K562 (cell line): ENCODE data around the gene RIPPLY3. TPM values are rescaled to one million over a fixed set of nuclear protein-coding genes. Genes with fewer than 3 reads are reported as not detected.

Experiments used
- CSDE1 ChIP-seq, 2 experiments: fragments of 450-650 bp; IDR thresholded peaks; 2 replicates each; pipeline ENCODE4 v1.6.1; 2016; ENCODE audit warnings: mild to moderate bottlenecking in 1 of 2
- ESRRA ChIP-seq: fragments of 450-650 bp; IDR thresholded peaks from 2 replicates; pipeline ENCODE4 v1.6.1; 2014; ENCODE audit warnings: low read depth, mild to moderate bottlenecking, moderate library complexity, borderline replicate concordance
- PHB2 ChIP-seq: fragments of 450-650 bp; IDR thresholded peaks from 2 replicates; pipeline ENCODE4 v1.6.1; 2017; ENCODE audit warnings: low read depth
- PHTF2 ChIP-seq: fragments of 250-450 bp; sonication (Bioruptor Pico); IDR thresholded peaks from 2 replicates; pipeline ENCODE4 v1.5.0; 2021; ENCODE audit warnings: mild to moderate bottlenecking
- RUNX1 ChIP-seq: sonication (generic); IDR thresholded peaks from 2 replicates; pipeline ENCODE4 v1.6.1; 2016; ENCODE audit warnings: antibody characterized with exemption, low read depth
- SMAD4 ChIP-seq: fragments of 250-450 bp; sonication (Bioruptor Pico); conservative IDR thresholded peaks from 2 replicates; pipeline ENCODE4 v1.8.0; 2021; ENCODE audit warnings: inconsistent platforms, mild to moderate bottlenecking, moderate library complexity
- TAF1 ChIP-seq: IDR thresholded peaks from 2 replicates; pipeline ENCODE4 v1.6.1; 2011; ENCODE audit warnings: mild to moderate bottlenecking, low read length, moderate library complexity; ENCODE audit not compliant: insufficient read depth, control insufficient read depth, severe bottlenecking; ENCODE audit errors: extremely low read depth
- ZKSCAN8 ChIP-seq: fragments of 200-800 bp; sonication (Bioruptor generic); IDR thresholded peaks from 2 replicates; pipeline ENCODE4 v1.6.1; 2016; ENCODE audit warnings: missing genetic modification characterization, missing compliant biosample characterization
- ZNF644 ChIP-seq: fragments of 200-800 bp; sonication (Bioruptor generic); IDR thresholded peaks from 2 replicates; pipeline ENCODE4 v1.6.1; 2016; ENCODE audit warnings: low read depth, missing genetic modification characterization, missing compliant biosample characterization
- polyA plus RNA-seq, 8 experiments: library from polyadenylated mRNA; depleted of rRNA in 4 of 8; stranded (reverse) in 5 of 8; unstranded in 3 of 8; fragments of >200 nt; fragmentation: Nextera tagmentation in 2 of 8; fragmentation: Illumina TruSeq in 1 of 8; extraction: Ambion mirVana in 2 of 8; extraction: Trizol in 1 of 8; gene quantifications; 2 replicates each; pipeline versions ENCODE4 v1.2.1 to v1.2.3, GENCODE V29; 2011 to 2014; ENCODE audit warnings: inconsistent platforms in 1 of 8, missing spikeins in 1 of 8
- total RNA-seq, 7 experiments: library from RNA; depleted of rRNA in 6 of 7; stranded (reverse); fragments of >200 nt in 6 of 7; fragmentation: Illumina TruSeq in 2 of 7; extraction: Trizol in 2 of 7; gene quantifications; 2 replicates each; pipeline versions ENCODE4 v1.2.1 to v1.2.3, GENCODE V29; 2011 to 2021; ENCODE audit warnings: low replicate concordance in 1 of 7
- TF ChIP-seq, protein P1 (sequence below): IDR thresholded peaks from 2 replicates; pipeline ENCODE4 v1.6.1; 2012; ENCODE audit warnings: low read depth, low read length, improper control_type of control experiment, borderline replicate concordance
- TF ChIP-seq, protein P2 (sequence below): fragments of 150-350 bp; IDR thresholded peaks from 2 replicates; pipeline ENCODE4 v1.6.1; 2014; ENCODE audit warnings: low read depth, mild to moderate bottlenecking, low read length, borderline replicate concordance
- TF ChIP-seq, protein P3 (sequence below): IDR thresholded peaks from 2 replicates; pipeline ENCODE4 v1.6.1; 2011; ENCODE audit not compliant: insufficient read length; ENCODE audit errors: extremely low read depth

RIPPLY3 gene
- total and polyA plus RNA-seq, 9 of the 15 experiments (the other 6 are each of a cell fraction or from before 2014, with no cell fraction given), result not detected

DNA sequence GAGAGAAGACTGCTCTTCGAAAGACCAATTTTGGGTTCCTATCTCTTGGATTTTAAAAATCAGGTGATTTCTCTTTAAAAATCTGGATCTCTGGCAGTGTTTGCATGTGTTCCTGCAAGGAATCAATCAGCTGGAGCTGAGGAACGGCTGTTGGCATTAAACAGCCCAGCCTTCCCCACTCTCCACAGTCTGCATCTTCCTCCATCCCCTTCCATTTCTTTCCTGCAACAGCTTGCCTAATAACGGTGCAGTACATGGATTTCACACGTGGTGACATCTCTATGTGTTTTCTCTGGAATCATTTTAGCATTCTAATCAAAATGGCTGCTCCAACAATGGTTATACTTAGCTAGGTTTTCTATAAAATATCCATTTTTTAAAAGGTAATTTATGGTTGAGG is 20.0 kb downstream of the RIPPLY3 start (continued):
- TF ChIP-seq SMAD4 (CRISPR knock-in tag) (no peak), PHB2 (no peak), ZKSCAN8 (CRISPR knock-in tag) (no peak), ZNF644 (tag) (no peak), CSDE1 (IDR thresholded peaks at IDR 0.05) (no peak), RUNX1 (no peak), ESRRA (no peak), PHTF2 (CRISPR knock-in tag) (no peak), TAF1 (no peak)
- TF ChIP-seq, protein P1, sequence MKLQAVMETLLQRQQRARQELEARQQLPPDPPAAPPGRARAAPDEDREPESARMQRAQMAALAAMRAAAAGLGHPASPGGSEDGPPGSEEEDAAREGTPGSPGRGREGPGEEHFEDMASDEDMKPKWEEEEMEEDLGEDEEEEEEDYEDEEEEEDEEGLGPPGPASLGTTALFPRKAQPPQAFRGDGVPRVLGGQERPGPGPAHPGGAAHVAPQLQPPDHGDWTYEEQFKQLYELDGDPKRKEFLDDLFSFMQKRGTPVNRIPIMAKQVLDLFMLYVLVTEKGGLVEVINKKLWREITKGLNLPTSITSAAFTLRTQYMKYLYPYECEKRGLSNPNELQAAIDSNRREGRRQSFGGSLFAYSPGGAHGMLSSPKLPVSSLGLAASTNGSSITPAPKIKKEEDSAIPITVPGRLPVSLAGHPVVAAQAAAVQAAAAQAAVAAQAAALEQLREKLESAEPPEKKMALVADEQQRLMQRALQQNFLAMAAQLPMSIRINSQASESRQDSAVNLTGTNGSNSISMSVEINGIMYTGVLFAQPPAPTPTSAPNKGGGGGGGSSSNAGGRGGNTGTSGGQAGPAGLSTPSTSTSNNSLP, result no peak
- TF ChIP-seq, protein P2, sequence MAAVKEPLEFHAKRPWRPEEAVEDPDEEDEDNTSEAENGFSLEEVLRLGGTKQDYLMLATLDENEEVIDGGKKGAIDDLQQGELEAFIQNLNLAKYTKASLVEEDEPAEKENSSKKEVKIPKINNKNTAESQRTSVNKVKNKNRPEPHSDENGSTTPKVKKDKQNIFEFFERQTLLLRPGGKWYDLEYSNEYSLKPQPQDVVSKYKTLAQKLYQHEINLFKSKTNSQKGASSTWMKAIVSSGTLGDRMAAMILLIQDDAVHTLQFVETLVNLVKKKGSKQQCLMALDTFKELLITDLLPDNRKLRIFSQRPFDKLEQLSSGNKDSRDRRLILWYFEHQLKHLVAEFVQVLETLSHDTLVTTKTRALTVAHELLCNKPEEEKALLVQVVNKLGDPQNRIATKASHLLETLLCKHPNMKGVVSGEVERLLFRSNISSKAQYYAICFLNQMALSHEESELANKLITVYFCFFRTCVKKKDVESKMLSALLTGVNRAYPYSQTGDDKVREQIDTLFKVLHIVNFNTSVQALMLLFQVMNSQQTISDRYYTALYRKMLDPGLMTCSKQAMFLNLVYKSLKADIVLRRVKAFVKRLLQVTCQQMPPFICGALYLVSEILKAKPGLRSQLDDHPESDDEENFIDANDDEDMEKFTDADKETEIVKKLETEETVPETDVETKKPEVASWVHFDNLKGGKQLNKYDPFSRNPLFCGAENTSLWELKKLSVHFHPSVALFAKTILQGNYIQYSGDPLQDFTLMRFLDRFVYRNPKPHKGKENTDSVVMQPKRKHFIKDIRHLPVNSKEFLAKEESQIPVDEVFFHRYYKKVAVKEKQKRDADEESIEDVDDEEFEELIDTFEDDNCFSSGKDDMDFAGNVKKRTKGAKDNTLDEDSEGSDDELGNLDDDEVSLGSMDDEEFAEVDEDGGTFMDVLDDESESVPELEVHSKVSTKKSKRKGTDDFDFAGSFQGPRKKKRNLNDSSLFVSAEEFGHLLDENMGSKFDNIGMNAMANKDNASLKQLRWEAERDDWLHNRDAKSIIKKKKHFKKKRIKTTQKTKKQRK, result no peak
- TF ChIP-seq, protein P3, sequence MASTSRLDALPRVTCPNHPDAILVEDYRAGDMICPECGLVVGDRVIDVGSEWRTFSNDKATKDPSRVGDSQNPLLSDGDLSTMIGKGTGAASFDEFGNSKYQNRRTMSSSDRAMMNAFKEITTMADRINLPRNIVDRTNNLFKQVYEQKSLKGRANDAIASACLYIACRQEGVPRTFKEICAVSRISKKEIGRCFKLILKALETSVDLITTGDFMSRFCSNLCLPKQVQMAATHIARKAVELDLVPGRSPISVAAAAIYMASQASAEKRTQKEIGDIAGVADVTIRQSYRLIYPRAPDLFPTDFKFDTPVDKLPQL, result no peak
